Endothelial cell of hepatic sinusoid (primary cell): ENCODE results near the gene PPP1R15B.

ENCODE experiments used
- in situ Hi-C: cut with HindIII; loops from 2 replicates; pipeline ENCODE4 v1.10.0; 2017; ENCODE audit warnings: low sequenced_read_pairs

Gene PPP1R15B

DNA sequence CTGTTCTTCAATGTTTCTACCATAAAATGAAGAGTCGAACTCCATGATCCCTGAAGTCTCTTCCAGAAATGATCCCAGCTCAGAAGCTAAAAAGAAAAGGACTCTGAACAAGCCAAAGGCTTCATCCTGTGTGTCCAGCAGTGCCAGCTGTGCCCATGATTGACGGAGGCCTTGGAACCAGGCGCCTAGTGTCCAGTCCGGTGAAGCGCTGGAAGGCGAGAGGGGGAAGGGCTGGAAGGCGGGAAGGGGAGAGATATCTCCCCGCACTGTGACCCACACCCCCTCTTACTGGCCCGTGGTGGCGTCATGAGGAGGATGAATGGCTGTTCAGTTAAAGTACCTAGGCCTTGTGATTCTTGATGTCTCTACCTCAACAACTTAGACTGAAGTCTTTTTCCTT lies 41.4 kb downstream of the PPP1R15B start:
- in situ Hi-C loops, result loop anchor here (25.0 kb wide), 1 partner anchor 508 kb away; the partner anchor contains the start of gene SNRPE

DNA sequence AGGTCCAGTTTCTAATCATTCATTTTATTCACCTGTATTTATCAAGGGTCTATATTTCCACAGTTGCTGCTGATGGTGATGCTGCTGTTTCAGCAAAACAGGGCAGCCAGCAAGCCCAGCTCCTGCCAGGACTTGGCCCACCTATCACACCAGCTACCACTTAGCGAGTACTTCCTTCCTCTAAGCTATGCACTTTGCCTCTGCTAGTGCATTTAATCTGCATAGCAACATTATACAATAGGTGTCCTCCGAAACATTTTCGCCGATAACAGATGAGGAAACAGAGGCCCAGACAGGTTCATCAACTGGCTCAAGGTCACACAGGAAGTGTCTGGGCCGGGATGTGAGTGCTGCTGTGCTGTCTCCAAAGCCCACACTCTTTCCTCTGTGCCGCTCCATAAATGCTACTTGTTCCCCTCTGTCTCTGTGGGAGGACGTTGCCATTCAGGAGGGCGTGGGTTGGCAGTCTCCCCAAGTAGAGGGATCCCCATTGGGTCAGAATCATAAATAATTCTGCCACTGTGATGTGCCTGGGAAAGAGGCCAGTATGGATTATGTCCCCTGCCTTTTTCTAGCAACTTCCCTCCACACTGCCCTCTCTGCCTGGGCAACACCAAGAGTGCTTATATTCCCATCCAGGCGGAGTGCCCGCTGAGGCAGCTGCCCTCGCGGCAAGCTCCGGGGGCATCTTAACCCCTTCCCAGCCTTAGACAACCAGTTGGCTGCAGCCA lies 42.5 kb downstream of the PPP1R15B start:
- in situ Hi-C loops, result loop anchor here (5.0 to 25.0 kb wide), 2 partner anchors 152 to 507 kb away; partner anchors contain the start of gene SNRPE

GRCh38 chr1:204367956-204368355 lies 43.7 kb downstream of the PPP1R15B start:
- in situ Hi-C loops, result loop anchor here (5.0 to 25.0 kb wide), 2 partner anchors 151 to 506 kb away; partner anchors contain the start of gene SNRPE

GRCh38 chr1:204367193-204367858 lies 44.3 kb downstream of the PPP1R15B start:
- in situ Hi-C loops, result loop anchor here (5.0 to 25.0 kb wide), 2 partner anchors 150 to 505 kb away; partner anchors contain the start of gene SNRPE

DNA sequence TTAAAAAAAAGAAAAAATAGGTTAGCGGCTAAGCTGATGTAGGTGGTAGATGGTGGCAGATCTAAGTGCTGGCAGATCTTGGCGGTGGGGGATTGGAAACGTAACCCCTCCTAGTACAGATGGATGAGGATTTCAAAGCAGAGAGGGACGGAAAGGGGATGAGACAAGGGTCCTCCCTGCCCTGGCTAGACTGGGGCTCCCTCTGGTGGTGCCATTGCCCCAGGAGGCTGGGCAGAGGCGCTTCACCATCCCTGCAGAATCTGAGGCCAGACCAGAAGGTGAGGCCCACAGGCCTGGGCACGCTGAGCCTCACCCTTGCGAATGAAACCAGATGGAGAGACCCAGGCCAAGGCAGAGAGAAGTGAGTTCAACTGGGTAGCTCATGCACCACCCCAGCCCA lies 44.9 kb downstream of the PPP1R15B start:
- in situ Hi-C loops, result loop anchor here (5.0 to 25.0 kb wide), 2 partner anchors 149 to 504 kb away; partner anchors contain the start of gene SNRPE

GRCh38 chr1:204363335-204364114 lies 48.1 kb downstream of the PPP1R15B start:
- in situ Hi-C loops, result loop anchor here (5.0 to 25.0 kb wide), 2 partner anchors 206 to 501 kb away; partner anchors contain the start of gene SNRPE

DNA sequence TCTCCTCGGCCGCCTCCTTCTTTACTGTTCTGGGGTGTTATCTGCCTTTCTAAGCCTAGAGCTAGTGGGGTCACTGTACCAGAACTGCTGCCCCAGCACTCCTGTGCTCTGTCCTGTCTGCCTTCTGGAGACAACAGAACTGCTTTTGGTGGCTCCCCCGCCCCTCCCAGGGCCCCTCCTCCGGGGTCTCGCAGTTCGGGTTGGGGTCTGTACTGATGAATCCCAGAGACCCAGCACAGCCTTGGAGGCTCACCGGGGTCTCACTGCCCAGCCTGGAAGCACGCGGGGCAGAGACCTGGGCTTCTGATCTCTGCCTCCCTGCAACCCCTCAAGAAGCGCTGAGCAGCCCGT lies 48.7 kb downstream of the PPP1R15B start:
- in situ Hi-C loops, result loop anchor here (5.0 to 25.0 kb wide), 2 partner anchors 206 to 501 kb away; partner anchors contain the start of gene SNRPE

GRCh38 chr1:204361781-204362180 lies 49.8 kb downstream of the PPP1R15B start:
- in situ Hi-C loops, result loop anchor here (5.0 to 25.0 kb wide), 2 partner anchors 204 to 499 kb away; partner anchors contain the start of gene SNRPE

DNA sequence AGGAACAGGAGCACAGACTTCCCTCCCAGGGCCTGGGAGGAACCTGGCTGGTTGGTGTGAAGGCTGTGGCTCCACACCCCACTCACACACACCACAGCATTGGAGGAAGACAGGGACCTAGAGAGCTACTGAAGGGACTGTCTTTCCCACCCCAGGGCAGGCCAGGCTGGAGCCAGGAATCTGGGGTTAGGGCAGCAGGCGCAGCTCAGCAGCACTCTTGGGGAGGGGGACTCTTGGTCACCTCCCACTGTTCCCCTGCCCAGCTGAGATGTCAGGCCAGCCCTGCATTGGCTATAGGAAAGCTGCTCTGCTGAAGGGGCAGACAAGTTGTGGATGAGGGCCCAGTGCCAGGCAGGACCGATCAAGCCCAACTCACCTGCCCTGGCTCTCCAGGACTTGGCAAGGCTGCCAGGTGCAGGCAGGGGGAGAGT lies 50.3 kb downstream of the PPP1R15B start:
- in situ Hi-C loops, result loop anchor here (5.0 to 25.0 kb wide), 2 partner anchors 204 to 499 kb away; partner anchors contain the start of gene SNRPE

DNA sequence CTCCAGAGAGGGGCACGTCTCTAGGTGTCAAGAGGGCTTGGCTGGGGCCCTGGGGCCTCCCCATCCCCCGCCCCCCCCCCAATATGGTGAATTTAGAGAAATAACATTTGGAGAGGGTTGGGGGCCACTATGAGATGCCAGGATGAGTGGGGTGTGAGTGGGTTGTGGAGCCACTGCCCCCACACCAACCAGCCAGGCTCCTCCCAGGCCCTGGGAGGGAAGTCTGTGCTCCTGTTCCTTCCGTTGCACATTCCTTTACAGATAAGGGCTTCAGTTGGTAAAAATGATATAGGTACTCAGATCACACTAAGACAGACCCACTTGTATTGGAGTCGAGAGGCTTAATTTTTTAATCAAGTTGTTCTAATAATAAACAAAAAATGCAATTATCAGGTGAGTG lies 51.3 kb downstream of the PPP1R15B start:
- in situ Hi-C loops, result loop anchor here (5.0 to 25.0 kb wide), 2 partner anchors 203 to 498 kb away; partner anchors contain the start of gene SNRPE

GRCh38 chr1:204359474-204360255 lies 52.0 kb downstream of the PPP1R15B start, which contains the start of gene PLEKHA6:
TSS of gene PLEKHA6 (minus strand) at chr1:204359929. CDS start at chr1:204273727, 86,202 bp downstream.
- in situ Hi-C loops, result loop anchor here (5.0 to 25.0 kb wide), 2 partner anchors 202 to 497 kb away; partner anchors contain the start of gene SNRPE

DNA sequence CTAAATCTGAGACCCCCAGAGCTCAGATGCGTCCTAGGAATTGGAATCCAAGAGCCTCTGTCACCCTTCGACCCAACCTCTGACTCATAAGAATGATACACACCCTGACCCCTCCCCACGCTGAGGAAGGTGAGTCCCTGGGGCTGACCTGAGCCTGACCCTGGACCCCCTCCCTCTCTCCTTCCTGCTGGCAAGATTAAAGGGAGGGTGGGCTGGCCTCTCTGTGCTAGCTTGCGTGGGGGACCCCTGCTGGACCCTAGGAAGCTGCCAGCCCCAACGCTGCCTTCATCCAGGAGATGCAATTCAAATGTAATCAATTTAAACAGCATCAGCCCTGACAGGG lies 52.5 kb downstream of the PPP1R15B start:
- in situ Hi-C loops, result loop anchor here (25.0 kb wide), 1 partner anchor 497 kb away; the partner anchor contains the start of gene SNRPE

DNA sequence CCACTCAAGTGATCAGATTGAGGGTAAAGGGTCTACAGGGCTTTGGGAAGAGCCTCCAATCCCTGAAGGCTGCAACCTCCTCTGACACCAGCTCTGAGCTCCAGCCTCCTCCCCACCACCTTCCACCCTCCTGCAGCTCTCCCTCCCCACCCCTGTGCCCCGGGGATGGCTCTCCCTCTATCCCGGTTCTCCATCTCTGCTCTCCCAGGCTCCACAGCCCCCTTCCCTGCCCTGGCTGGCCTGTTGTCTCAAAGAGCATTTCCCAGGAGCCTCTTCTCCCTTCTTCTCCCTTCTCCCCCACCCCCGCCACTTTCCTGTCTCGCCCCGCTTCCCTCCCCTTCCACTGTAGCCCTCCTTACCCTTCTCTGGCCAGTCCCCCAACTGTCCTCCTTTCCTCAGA lies 53.0 kb downstream of the PPP1R15B start:
- in situ Hi-C loops, result loop anchor here (25.0 kb wide), 1 partner anchor 496 kb away; the partner anchor contains the start of gene SNRPE

- in situ Hi-C loops, result loop anchor here (25.0 kb wide), 1 partner anchor 496 kb away; the partner anchor contains the start of gene SNRPE
These were observed 53.8 kb downstream of the PPP1R15B start for GRCh38 chr1:204357551-204358490.

GRCh38 chr1:204356997-204357396 lies 54.6 kb downstream of the PPP1R15B start:
- in situ Hi-C loops, result loop anchor here (25.0 kb wide), 1 partner anchor 495 kb away; the partner anchor contains the start of gene SNRPE

DNA sequence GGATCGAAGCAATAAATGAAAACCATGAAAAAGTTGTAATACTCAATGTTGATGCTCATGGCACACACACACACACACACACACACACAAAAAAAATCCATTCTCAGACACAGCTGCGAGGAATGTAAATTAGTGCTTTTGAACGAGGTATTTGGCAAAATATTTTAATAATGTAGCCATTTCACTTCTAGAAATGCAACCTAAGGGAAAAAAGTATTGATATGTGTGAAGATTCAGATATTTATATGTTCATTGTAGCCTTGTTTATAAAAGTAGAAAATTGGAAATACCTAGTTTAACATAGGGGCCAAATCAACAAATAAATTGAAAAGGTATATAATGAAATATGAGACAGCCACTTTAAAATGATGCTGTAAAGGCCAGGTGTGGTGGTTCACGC lies 55.7 kb downstream of the PPP1R15B start:
- in situ Hi-C loops, result loop anchor here (25.0 kb wide), 1 partner anchor 494 kb away; the partner anchor contains the start of gene SNRPE

- in situ Hi-C loops, result loop anchor here (25.0 kb wide), 1 partner anchor 492 kb away; the partner anchor contains the start of gene SNRPE
These were observed 57.0 kb downstream of the PPP1R15B start for GRCh38 chr1:204354579-204354978.
